Right lobe of liver (tissue), 6 donors: Measurements from ENCODE around the gene HAL. TPM values are rescaled to one million over a fixed set of nuclear protein-coding genes. Genes with fewer than 3 reads are reported as not detected.

Experiments
- ATAC-seq, 4 donors: fragments of 200-7000 bp; cut with Tn5 transposase; one replicate each; pipeline ENCODE4 v1.9.1; 2020; ENCODE audit warnings: mild to moderate bottlenecking in 4 of 4, moderate library complexity in 4 of 4
- DNase-seq, 3 donors: peaks; one replicate each; pipeline ENCODE4 v3.0.0-alpha.2; 2020
- H3K27ac ChIP-seq, 3 donors: fragments of 200-600 bp; one replicate each; pipeline ENCODE4 v1.8.0; 2022
- H3K27me3 ChIP-seq, 2 donors: fragments of 200-600 bp; one replicate each; pipeline ENCODE4 v1.8.0; 2022
- H3K36me3 ChIP-seq, 4 donors: fragments of 200-600 bp; sonication (generic) in 1 of 4; one replicate each; pipeline versions ENCODE4 v1.5.1 to v1.8.0; 2017 to 2022; ENCODE audit warnings: control low read depth in 1 of 4
- H3K4me1 ChIP-seq, 4 donors: fragments of 200-600 bp; sonication (generic) in 1 of 4; one replicate each; pipeline versions ENCODE4 v1.5.1 to v1.8.0; 2017 to 2022; ENCODE audit warnings: control low read depth in 1 of 4
- H3K4me3 ChIP-seq, 3 donors: fragments of 200-600 bp; one replicate each; pipeline ENCODE4 v1.8.0; 2022
- H3K9me3 ChIP-seq, 4 donors: fragments of 200-600 bp; sonication (generic) in 1 of 4; one replicate each; pipeline versions ENCODE4 v1.5.1 to v1.8.0; 2017 to 2022; ENCODE audit warnings: control low read depth in 1 of 4
- CTCF ChIP-seq, 4 donors: fragments of 200-600 bp in 3 of 4; fragments of 450-650 bp in 1 of 4; IDR thresholded peaks; one replicate each; pipeline versions ENCODE4 v1.5.1 to v1.8.0; 2016 to 2022; ENCODE audit warnings: antibody characterized with exemption in 4 of 4, mild to moderate bottlenecking in 2 of 4
- POLR2A ChIP-seq: fragments of 450-650 bp; IDR thresholded peaks from one replicate; pipeline ENCODE4 v1.6.1; 2017; ENCODE audit warnings: antibody characterized with exemption, mild to moderate bottlenecking
- WGBS: methylation state at CpG from one replicate; pipeline ENCODE4 v1.1.6; 2018; ENCODE audit warnings: low coverage, low lambda C conversion rate; ENCODE audit not compliant: insufficient coverage; ENCODE audit errors: missing lambda C conversion rate; 5-methylcytosine and 5-hydroxymethylcytosine counted together
- intact Hi-C, 2 donors: fragments of 100-400 bp; cut with DNase I; formaldehyde crosslinking; loops; one replicate each; pipeline versions ENCODE4 v1.11.2 to v1.14.1; 2022
- total RNA-seq, 6 experiments: library from RNA; depleted of rRNA in 2 of 6; stranded (reverse); fragments of >200 nt in 2 of 6; fragmentation: NEBNext Ultra II Directional in 3 of 6; extraction: Animal tissue kit (Norgen Biotek cat#: 25700) in 3 of 6; gene quantifications; one replicate each; pipeline versions ENCODE4 v1.1.0 to v1.2.4, GENCODE V29; 2016 to 2023
- donor health status: DM: no; HTN: yes; CAD: no.
- donor health status: DM: no; HTN: no; CAD: no.
- donor health status: DM: no; HTN: no; CAD: no.
- donor health status: DM: no; HTN: yes; CAD: no.
- donor health status: DM: no; HTN: yes; CAD: no.

HAL gene
- total RNA-seq, 6 experiments from 2014 or later = 95.8 to 190 (median 174) TPM

- Histone ChIP-seq H3K27me3 (no peaks in the 10 kb centered on the region), H3K9me3 (no peaks in the 10 kb centered on the region), H3K4me3 (no peak overlapping the region), H3K4me1 (peaks cover 0 to 9% (median 4%) of the 10 kb centered on the region in 4 donors), H3K36me3 (no peaks in the 10 kb centered on the region), H3K27ac (no peak overlapping the region)
- DNase-seq (no peak), ATAC-seq (no peak)
- intact Hi-C loops = no loop called here
- TF ChIP-seq POLR2A = no peak
- TF ChIP-seq CTCF (IDR thresholded peaks at IDR 0.05) = no peak
- WGBS = 73% methylated on average over 6 of the region's 8 CpGs
Measured at GRCh38 chr12:96036765-96037455, 40.8 kb upstream of the HAL start.

GRCh38 chr12:96035283-96036236, 39.4 kb upstream of the HAL start, which contains the start of gene LTA4H:
Gene LTA4H, minus strand, starts transcription at chr12:96035587. Its CDS starts 68 bp downstream, at chr12:96035519.
- Histone ChIP-seq H3K36me3 (no peaks in the 10 kb centered on the region), H3K27ac (peak within 1 kb of the TSS; percentile 61 to 67 (median 66)), H3K27me3 (no peaks in the 10 kb centered on the region), H3K4me3 (peak within 1 kb of the TSS; percentile 85 to 91 (median 87)), H3K9me3 (no peaks in the 10 kb centered on the region), H3K4me1 (peaks cover 0 to 9% (median 4%) of the 10 kb centered on the region in 4 donors)
- DNase-seq (peak; percentile 95 to 98 (median 97)), ATAC-seq (peak; percentile 96 to 98 (median 97))
- WGBS = under 1% methylated on average over 51 of the region's 55 CpGs
- TF ChIP-seq CTCF (IDR thresholded peaks at IDR 0.05) (no peak), POLR2A (peak; percentile 80)
- intact Hi-C loops = no loop called here

GRCh38 chr12:96034621-96035282, 38.6 kb upstream of the HAL start:
- no peaks in the 10 kb centered on the region for H3K9me3 ChIP-seq
- ATAC-seq = peak in 1 of 4 donors; percentile 7
- DNase-seq = peak in 1 of 3 donors; percentile 31
- no peaks in the 10 kb centered on the region for H3K27me3 ChIP-seq
- no peaks in the 10 kb centered on the region for H3K36me3 ChIP-seq
- TF ChIP-seq POLR2A = no peak
- no peak for TF ChIP-seq CTCF (IDR thresholded peaks at IDR 0.05)
- peak overlapping the region; percentile 61 to 67 (median 66) for H3K27ac ChIP-seq
- peak overlapping the region; percentile 85 to 91 (median 87) for H3K4me3 ChIP-seq
- intact Hi-C loops = no loop called here
- WGBS = 4% methylated on average over 22 of the region's 25 CpGs
- peaks cover 0 to 9% (median 4%) of the 10 kb centered on the region in 4 donors for H3K4me1 ChIP-seq

- no peaks in the 10 kb centered on the region for H3K27me3 ChIP-seq
- ATAC-seq = no peak
- H3K27ac ChIP-seq = no peak overlapping the region
Measured at GRCh38 chr12:96033549-96034389, 37.6 kb upstream of the HAL start.

More at GRCh38 chr12:96033549-96034389, 37.6 kb upstream of the HAL start:
- intact Hi-C loops = no loop called here
- no peaks in the 10 kb centered on the region for H3K9me3 ChIP-seq
- TF ChIP-seq POLR2A = no peak
- no peak for TF ChIP-seq CTCF (IDR thresholded peaks at IDR 0.05)
- 69% methylated on average over 7 of the region's 7 CpGs for WGBS
- no peaks in the 10 kb centered on the region for H3K36me3 ChIP-seq
- H3K4me1 ChIP-seq = peaks cover 0 to 9% (median 4%) of the 10 kb centered on the region in 4 donors
- no peak for DNase-seq
- peak overlapping the region in 2 of 3 donors; percentile 85 to 91 for H3K4me3 ChIP-seq
